Small intestine (tissue), 7 donors: ENCODE results near the gene MYCN. TPM values are rescaled to one million over a fixed set of nuclear protein-coding genes. Genes with fewer than 3 reads are reported as not detected.
"Not testable (repeated sequence)": the region's sequence is repeated elsewhere in the genome, so short reads cannot be mapped to it uniquely, and the experiment has no call there.

Source experiments
- DNase-seq, 2 donors: peaks; one replicate each; pipeline versions ENCODE4 v3.0.0 to v3.0.0-alpha.2; 2013
- FAIRE-seq: peaks from 2 replicates; lab custom pipeline; 2012; peaks lifted over from hg19 to GRCh38; lab: Jason Lieb, UNC
- H3K27ac ChIP-seq, 3 donors: one replicate each; pipeline ENCODE4 v1.5.1; 2013; ENCODE audit warnings: low read length in 2 of 3, mild to moderate bottlenecking in 2 of 3, control low read depth in 1 of 3, inconsistent platforms in 1 of 3, low read depth in 1 of 3, moderate library complexity in 1 of 3
- H3K27me3 ChIP-seq, 3 donors: one replicate each; pipeline ENCODE4 v1.6.1; 2013; ENCODE audit warnings: low read length in 3 of 3, inconsistent platforms in 1 of 3; ENCODE audit not compliant: control insufficient read depth in 3 of 3, insufficient read depth in 3 of 3
- H3K36me3 ChIP-seq, 3 donors: one replicate each; pipeline ENCODE4 v1.6.1; 2013; ENCODE audit warnings: low read length in 3 of 3, inconsistent platforms in 1 of 3, low read depth in 1 of 3, mild to moderate bottlenecking in 1 of 3, moderate library complexity in 1 of 3; ENCODE audit not compliant: control insufficient read depth in 3 of 3, insufficient read depth in 2 of 3
- H3K4me1 ChIP-seq, 3 donors: one replicate each; pipeline ENCODE4 v1.6.1; 2013; ENCODE audit warnings: low read length in 2 of 3, inconsistent platforms in 1 of 3, low read depth in 1 of 3, mild to moderate bottlenecking in 1 of 3, moderate library complexity in 1 of 3; ENCODE audit not compliant: control insufficient read depth in 3 of 3, insufficient read depth in 2 of 3
- H3K4me3 ChIP-seq, 3 donors: one replicate each; pipeline ENCODE4 v1.5.1; 2013; ENCODE audit warnings: low read length in 3 of 3, control low read depth in 1 of 3, inconsistent platforms in 1 of 3, low read depth in 1 of 3, mild to moderate bottlenecking in 1 of 3, moderate library complexity in 1 of 3
- H3K9me3 ChIP-seq, 2 donors: one replicate each; pipeline ENCODE4 v1.6.1; 2013; ENCODE audit warnings: low read depth in 1 of 2, low read length in 1 of 2; ENCODE audit not compliant: control insufficient read depth in 2 of 2, insufficient read depth in 1 of 2
- WGBS, 3 donors: extraction: QIAGEN DNeasy Blood & Tissue Kit; methylation state at CpG; one replicate each; pipeline ENCODE4 v1.1.7; 2013; 5-methylcytosine and 5-hydroxymethylcytosine counted together
- polyA plus RNA-seq, 4 donors: library from polyadenylated mRNA; stranded (reverse) in 3 of 4; unstranded in 1 of 4; fragments of 200-250 nt in 3 of 4; fragments of 120-200 nt in 1 of 4; gene quantifications; one replicate each; pipeline versions ENCODE4 v1.2.1 to v1.2.3, GENCODE V29; 2013
- donor health status: healthy with polysubstance abuse.
- donor health status: control.
- donor health status: control.
- donor health status: Bipolar disorder and iron deficiency.
- donor health status: healthy.

MYCN gene
- polyA plus RNA-seq, 4 donors, result 1.1 to 16.4 (median 2.3) TPM

GRCh38 chr2:15955232-15955988, 15.1 kb downstream of the MYCN start:
- H3K36me3 ChIP-seq, result no peaks in the 10 kb centered on the region
- H3K27ac ChIP-seq, result no peak overlapping the region
- 89% methylated on average over 7 of the region's 7 CpGs for WGBS, 3 donors
- no peaks in the 10 kb centered on the region for H3K9me3 ChIP-seq
- FAIRE-seq, result no peak
- H3K4me3 ChIP-seq, result no peak overlapping the region
- no peaks in the 10 kb centered on the region for H3K27me3 ChIP-seq
- no peaks in the 10 kb centered on the region for H3K4me1 ChIP-seq
- DNase-seq, result no peak

DNA sequence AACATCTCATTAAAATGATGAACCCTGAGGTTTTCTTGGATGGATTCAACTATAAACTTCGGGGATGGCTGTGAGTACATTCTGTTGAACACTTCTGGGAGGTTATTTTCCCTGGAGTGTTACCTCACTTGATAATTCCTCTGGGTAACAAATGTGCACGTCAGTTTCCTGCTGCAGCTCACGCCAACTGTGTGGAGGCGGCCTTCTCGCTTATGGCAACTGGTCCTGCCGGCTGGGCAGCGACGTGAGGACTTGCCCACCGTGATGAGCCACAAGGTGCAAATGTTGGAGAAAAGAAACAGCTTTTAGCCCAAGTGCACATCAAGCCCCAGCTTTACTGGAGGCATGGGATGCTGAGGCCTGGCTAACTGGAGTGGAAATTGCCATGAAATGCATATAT, 15.9 kb downstream of the MYCN start:
- DNase-seq (no peak), FAIRE-seq (no peak)
- no peaks in the 10 kb centered on the region for H3K9me3 ChIP-seq
- H3K27ac ChIP-seq, result no peak overlapping the region
- H3K4me1 ChIP-seq, result no peaks in the 10 kb centered on the region
- H3K27me3 ChIP-seq, result no peaks in the 10 kb centered on the region
- no peak overlapping the region for H3K4me3 ChIP-seq
- H3K36me3 ChIP-seq, result no peaks in the 10 kb centered on the region
- 86 to 96% (median 91%) methylated on average over 9 of the region's 9 CpGs for WGBS, 3 donors

- H3K27me3 ChIP-seq, result no peaks in the 10 kb centered on the region
Observed at GRCh38 chr2:15956751-15957736, 16.7 kb downstream of the MYCN start.

DNA sequence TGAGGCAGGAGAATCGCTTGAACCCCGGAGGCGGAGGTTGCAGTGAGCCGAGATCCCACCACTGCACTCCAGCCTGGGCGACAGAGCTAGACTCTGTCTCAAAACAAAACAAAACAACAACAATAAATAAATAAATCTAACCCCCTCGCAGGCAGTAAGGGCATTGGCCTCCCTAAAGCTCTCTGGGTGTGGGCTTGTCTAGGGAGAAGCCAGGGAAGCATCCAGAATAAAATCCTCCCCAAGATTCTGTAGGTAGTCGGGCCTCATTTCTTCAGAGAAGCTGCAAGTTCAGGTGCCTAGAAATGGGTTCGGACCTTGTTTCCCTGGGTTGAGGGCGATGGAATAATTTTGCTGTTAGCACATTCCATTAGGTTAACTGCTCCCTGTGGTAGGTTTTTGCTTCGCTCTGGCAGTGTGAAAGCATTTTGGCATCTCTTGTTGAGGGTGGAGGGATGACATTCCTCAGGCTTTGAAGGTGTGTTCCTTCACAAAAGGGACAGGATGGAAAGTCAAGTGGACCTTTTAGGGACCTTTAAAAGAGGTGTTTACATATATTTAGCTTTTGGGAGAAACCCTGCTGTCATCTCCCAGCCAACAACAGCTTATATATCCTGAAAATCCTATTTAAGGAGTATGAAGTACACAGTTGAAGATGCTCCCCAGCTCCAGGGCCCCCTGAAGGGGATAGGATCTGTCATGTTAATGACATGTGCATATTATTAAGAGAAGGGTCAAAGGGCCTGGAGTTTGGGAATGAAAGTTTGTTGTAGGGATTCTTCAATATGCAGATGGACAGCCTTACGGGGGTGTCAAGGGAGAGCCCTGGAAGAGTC, 17.7 kb downstream of the MYCN start:
- Histone ChIP-seq H3K27me3 (no peaks in the 10 kb centered on the region), H3K36me3 (no peaks in the 10 kb centered on the region), H3K4me1 (no peaks in the 10 kb centered on the region), H3K27ac (no peak overlapping the region), H3K9me3 (no peaks in the 10 kb centered on the region), H3K4me3 (no peak overlapping the region)
- FAIRE-seq (no peak), DNase-seq (no peak)
- 83 to 91% (median 90%) methylated on average over 11 of the region's 11 CpGs for WGBS, 3 donors

More at GRCh38 chr2:15956751-15957736, 16.7 kb downstream of the MYCN start:
- Histone ChIP-seq H3K4me1 (no peaks in the 10 kb centered on the region), H3K36me3 (no peaks in the 10 kb centered on the region), H3K27ac (no peak overlapping the region), H3K4me3 (no peak overlapping the region), H3K9me3 (no peaks in the 10 kb centered on the region)
- 93 to 96% (median 95%) methylated on average over 16 of the region's 16 CpGs for WGBS, 3 donors
- FAIRE-seq (no peak), DNase-seq (no peak)

DNA sequence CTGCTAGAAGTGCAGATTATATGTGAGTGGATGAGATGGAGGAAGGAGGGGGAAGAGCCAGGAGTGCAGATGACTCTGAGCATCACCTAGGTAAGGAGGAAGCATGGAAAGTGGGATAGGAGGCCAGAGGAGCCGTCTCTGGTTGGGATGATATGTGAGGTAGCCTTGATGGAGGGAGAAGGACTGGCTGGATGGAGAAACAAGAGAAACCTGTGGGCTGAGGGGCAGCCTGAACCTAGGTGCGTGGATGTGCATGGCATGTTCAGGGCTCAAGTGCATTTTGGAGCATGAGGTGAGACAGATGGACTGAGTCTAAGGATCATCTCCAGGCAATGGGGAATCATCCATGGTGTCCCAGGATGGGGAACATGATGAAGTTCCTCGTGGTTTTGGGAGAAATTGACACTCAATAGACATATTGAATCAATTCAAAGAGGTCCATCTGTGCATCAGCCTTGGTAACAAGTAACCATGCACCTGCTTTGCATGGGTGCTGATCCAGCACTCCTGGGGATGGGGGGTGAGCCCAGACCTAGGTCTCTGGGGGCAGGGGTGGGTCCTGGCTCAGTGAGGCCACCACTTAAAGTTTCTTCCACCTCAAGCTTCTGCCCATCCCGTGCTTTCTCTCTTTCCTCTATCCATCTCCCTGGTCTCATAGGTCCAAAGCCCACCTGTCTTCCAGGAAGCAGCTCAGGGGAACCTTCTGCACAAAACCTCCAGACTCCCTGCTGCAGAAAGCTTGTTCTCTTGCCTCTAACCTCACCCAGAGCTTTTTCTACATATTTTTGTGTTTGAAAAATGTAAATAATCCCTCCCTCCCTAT, 19.2 kb downstream of the MYCN start:
- no peak for DNase-seq
- no peak overlapping the region for H3K4me3 ChIP-seq
- no peaks in the 10 kb centered on the region for H3K9me3 ChIP-seq
- 68 to 81% (median 72%) methylated on average over 4 of the region's 4 CpGs for WGBS, 3 donors
- no peaks in the 10 kb centered on the region for H3K4me1 ChIP-seq
- H3K36me3 ChIP-seq, result no peaks in the 10 kb centered on the region
- no peak overlapping the region for H3K27ac ChIP-seq
- no peak for FAIRE-seq
- no peaks in the 10 kb centered on the region for H3K27me3 ChIP-seq

GRCh38 chr2:15960154-15960520, 19.8 kb downstream of the MYCN start:
- 66 to 76% (median 75%) methylated on average over 2 of the region's 2 CpGs for WGBS, 3 donors
- not testable (repeated sequence) for H3K27me3 ChIP-seq, FAIRE-seq, DNase-seq, H3K4me1 ChIP-seq, H3K9me3 ChIP-seq, H3K4me3 ChIP-seq, H3K27ac ChIP-seq, H3K36me3 ChIP-seq

GRCh38 chr2:15963109-15963976, 23.0 kb downstream of the MYCN start:
- 87 to 96% (median 92%) methylated on average over 5 of the region's 5 CpGs for WGBS, 3 donors
- not testable (repeated sequence) for H3K4me1 ChIP-seq, H3K27ac ChIP-seq, FAIRE-seq, H3K36me3 ChIP-seq, H3K4me3 ChIP-seq, H3K9me3 ChIP-seq, DNase-seq, H3K27me3 ChIP-seq
